Activated T-helper 2 cell treated with anti-CD3 and anti-CD28 coated beads, Interferon-gamma antibody, Interleukin-2, Interleukin-4, amounts not matched to agents 10 μg/mL and 5 μg/mL and 100 μg/mL, durations not matched to agents 14 hours and 24 hours and 36 hours (primary cell): Measurements from ENCODE around the gene TSEN2. TPM values are rescaled to one million over a fixed set of nuclear protein-coding genes. Genes with fewer than 3 reads are reported as not detected.
"Not testable (repeated sequence)": the region's sequence is repeated elsewhere in the genome, so short reads cannot be mapped to it uniquely, and the experiment has no call there.

Source experiments
- DNase-seq: peaks from one replicate; pipeline ENCODE4 v3.0.0; 2021; ENCODE audit warnings: low spot score
- H3K27ac Mint-ChIP-seq: one replicate; pipeline ENCODE4 v1.8.0; 2021; ENCODE audit warnings: mixed read lengths
- H3K27me3 Mint-ChIP-seq: one replicate; pipeline ENCODE4 v1.8.0; 2021; ENCODE audit warnings: low read depth, mixed read lengths
- H3K36me3 Mint-ChIP-seq: one replicate; pipeline ENCODE4 v1.8.0; 2021; ENCODE audit warnings: low read depth, mixed read lengths
- H3K4me1 Mint-ChIP-seq: one replicate; pipeline ENCODE4 v1.8.0; 2021; ENCODE audit warnings: low read depth, mixed read lengths
- H3K4me3 Mint-ChIP-seq: one replicate; pipeline ENCODE4 v1.8.0; 2021; ENCODE audit warnings: low read depth, mild to moderate bottlenecking, moderate library complexity, mixed read lengths
- H3K9me3 Mint-ChIP-seq: one replicate; pipeline ENCODE4 v1.8.0; 2021; ENCODE audit warnings: mixed read lengths
- intact Hi-C: fragments of 100-400 bp; cut with micrococcal nuclease; formaldehyde crosslinking; loops from one replicate; pipeline ENCODE4 v1.15.1; 2023
- total RNA-seq: library from RNA; stranded (reverse); gene quantifications from 2 replicates; pipeline ENCODE4 v1.2.3, GENCODE V29; 2022

The TSEN2 gene
- total RNA-seq, 1 donor from 2014 or later = 23.6 TPM

- peaks cover 5% of the 10 kb centered on the region for H3K4me1 Mint-ChIP-seq
- no peaks in the 10 kb centered on the region for H3K27me3 Mint-ChIP-seq
- DNase-seq = no peak
- peaks cover 19% of the 10 kb centered on the region for H3K36me3 Mint-ChIP-seq
- intact Hi-C loops = no loop called here
- H3K9me3 Mint-ChIP-seq = no peaks in the 10 kb centered on the region
- no peak overlapping the region for H3K4me3 Mint-ChIP-seq
- H3K27ac Mint-ChIP-seq = peak overlapping the region; percentile 38
These were observed 47.9 kb downstream of the TSEN2 start for GRCh38 chr3:12532182-12532581.

- H3K27me3 Mint-ChIP-seq = no peaks in the 10 kb centered on the region
- H3K36me3 Mint-ChIP-seq = peaks cover 10% of the 10 kb centered on the region
- peaks cover 5% of the 10 kb centered on the region for H3K4me1 Mint-ChIP-seq
- intact Hi-C loops = no loop called here
- no peak overlapping the region for H3K4me3 Mint-ChIP-seq
- no peaks in the 10 kb centered on the region for H3K9me3 Mint-ChIP-seq
- DNase-seq = no peak
- H3K27ac Mint-ChIP-seq = no peak overlapping the region
These were observed 52.1 kb downstream of the TSEN2 start for GRCh38 chr3:12536423-12536822.

GRCh38 chr3:12541625-12542024 is 57.3 kb downstream of the TSEN2 start:
- intact Hi-C loops = no loop called here
- no peak for DNase-seq
- H3K27me3 Mint-ChIP-seq = no peaks in the 10 kb centered on the region
- H3K4me3 Mint-ChIP-seq = no peak overlapping the region
- H3K27ac Mint-ChIP-seq = no peak overlapping the region
- H3K4me1 Mint-ChIP-seq = no peaks in the 10 kb centered on the region
- no peaks in the 10 kb centered on the region for H3K9me3 Mint-ChIP-seq
- no peaks in the 10 kb centered on the region for H3K36me3 Mint-ChIP-seq

- DNase-seq, H3K27me3 Mint-ChIP-seq, intact Hi-C loops, H3K4me3 Mint-ChIP-seq, H3K9me3 Mint-ChIP-seq, H3K4me1 Mint-ChIP-seq, H3K27ac Mint-ChIP-seq, H3K36me3 Mint-ChIP-seq: not testable (repeated sequence)
These were observed 59.2 kb downstream of the TSEN2 start for GRCh38 chr3:12543497-12543896.

GRCh38 chr3:12544652-12545472 is 60.6 kb downstream of the TSEN2 start:
- DNase-seq = no peak
- intact Hi-C loops = no loop called here
- Mint-ChIP-seq H3K27me3 (peaks cover 2% of the 10 kb centered on the region), H3K4me1 (no peaks in the 10 kb centered on the region), H3K36me3 (no peaks in the 10 kb centered on the region), H3K27ac (no peak overlapping the region), H3K4me3 (no peak overlapping the region), H3K9me3 (no peaks in the 10 kb centered on the region)

GRCh38 chr3:12545473-12545791 is 61.2 kb downstream of the TSEN2 start, which contains the start of gene MKRN2OS:
TSS of gene MKRN2OS (minus strand) at chr3:12545499. CDS start at chr3:12545464, 35 bp downstream.
- Mint-ChIP-seq H3K27me3 (peaks cover 6% of the 10 kb centered on the region), H3K4me1 (no peaks in the 10 kb centered on the region), H3K4me3 (no peak within 1 kb of the TSS), H3K9me3 (no peaks in the 10 kb centered on the region), H3K27ac (no peak within 1 kb of the TSS), H3K36me3 (no peaks in the 10 kb centered on the region)
- intact Hi-C loops = no loop called here
- DNase-seq = no peak

- no peak overlapping the region for H3K27ac Mint-ChIP-seq
- no peak overlapping the region for H3K4me3 Mint-ChIP-seq
- intact Hi-C loops = no loop called here
- peaks cover 20% of the 10 kb centered on the region for H3K27me3 Mint-ChIP-seq
- no peaks in the 10 kb centered on the region for H3K4me1 Mint-ChIP-seq
- no peaks in the 10 kb centered on the region for H3K36me3 Mint-ChIP-seq
- DNase-seq = no peak
- no peaks in the 10 kb centered on the region for H3K9me3 Mint-ChIP-seq
These were observed 65.9 kb downstream of the TSEN2 start for GRCh38 chr3:12549971-12550760.

GRCh38 chr3:12553921-12554391 is 69.7 kb downstream of the TSEN2 start:
- H3K4me1 Mint-ChIP-seq = peaks cover 26% of the 10 kb centered on the region
- H3K36me3 Mint-ChIP-seq = no peaks in the 10 kb centered on the region
- intact Hi-C loops = no loop called here
- no peaks in the 10 kb centered on the region for H3K9me3 Mint-ChIP-seq
- peaks cover 22% of the 10 kb centered on the region for H3K27me3 Mint-ChIP-seq
- H3K27ac Mint-ChIP-seq = no peak overlapping the region
- no peak for DNase-seq
- H3K4me3 Mint-ChIP-seq = peak overlapping the region; percentile 78

GRCh38 chr3:12556314-12556689 is 72.0 kb downstream of the TSEN2 start:
- Mint-ChIP-seq H3K9me3 (no peaks in the 10 kb centered on the region), H3K4me1 (peaks cover 38% of the 10 kb centered on the region), H3K27ac (peak overlapping the region; percentile 80), H3K4me3 (peak overlapping the region; percentile 91), H3K36me3 (no peaks in the 10 kb centered on the region), H3K27me3 (peaks cover 16% of the 10 kb centered on the region)
- DNase-seq = no peak
- intact Hi-C loops = loop anchor here (1.0 to 2.0 kb wide), 2 partner anchors 72 to 108 kb away; partner anchors contain the start of genes RAF1 and TSEN2

GRCh38 chr3:12556690-12557472 is 72.6 kb downstream of the TSEN2 start, which contains the start of gene MKRN2:
TSS of gene MKRN2 (plus strand) at chr3:12557087. CDS start at chr3:12557151, 64 bp downstream.
- peak within 1 kb of the TSS; percentile 80 for H3K27ac Mint-ChIP-seq
- H3K36me3 Mint-ChIP-seq = no peaks in the 10 kb centered on the region
- H3K4me1 Mint-ChIP-seq = peaks cover 38% of the 10 kb centered on the region
- H3K4me3 Mint-ChIP-seq = peak within 1 kb of the TSS; percentile 91
- no peaks in the 10 kb centered on the region for H3K9me3 Mint-ChIP-seq
- H3K27me3 Mint-ChIP-seq = peaks cover 16% of the 10 kb centered on the region
- intact Hi-C loops = loop anchor here (1.0 to 2.0 kb wide), 2 partner anchors 72 to 107 kb away; partner anchors contain the start of genes RAF1 and TSEN2
- DNase-seq = peak; percentile 78

- Mint-ChIP-seq H3K9me3 (no peaks in the 10 kb centered on the region), H3K27ac (peak overlapping the region; percentile 78), H3K4me3 (peak overlapping the region; percentile 91), H3K27me3 (peaks cover 16% of the 10 kb centered on the region), H3K4me1 (peaks cover 39% of the 10 kb centered on the region), H3K36me3 (no peaks in the 10 kb centered on the region)
- no peak for DNase-seq
- intact Hi-C loops = loop anchor here (2.0 kb wide), 1 partner anchor 73 kb away; the partner anchor contains the start of gene TSEN2
These were observed 73.3 kb downstream of the TSEN2 start for GRCh38 chr3:12557473-12558100.

GRCh38 chr3:12558706-12559105 is 74.4 kb downstream of the TSEN2 start:
- DNase-seq = no peak
- no peaks in the 10 kb centered on the region for H3K36me3 Mint-ChIP-seq
- peak overlapping the region; percentile 91 for H3K4me3 Mint-ChIP-seq
- no peak overlapping the region for H3K27ac Mint-ChIP-seq
- peaks cover 40% of the 10 kb centered on the region for H3K4me1 Mint-ChIP-seq
- H3K9me3 Mint-ChIP-seq = no peaks in the 10 kb centered on the region
- intact Hi-C loops = no loop called here
- peaks cover 7% of the 10 kb centered on the region for H3K27me3 Mint-ChIP-seq
